Astrocyte (in vitro differentiated cells and primary cell): ENCODE results near the gene PLA2G4A. TPM values are rescaled to one million over a fixed set of nuclear protein-coding genes. Genes with fewer than 3 reads are reported as not detected.

Source experiments
- DNase-seq: peaks from one replicate; pipeline ENCODE4 v3.0.0-alpha.2; 2010; ENCODE audit warnings: low read depth
- FAIRE-seq: peaks from 2 replicates; lab custom pipeline; 2011; peaks lifted over from hg19 to GRCh38; lab: Jason Lieb, UNC
- H2AFZ ChIP-seq: 2 replicates; pipeline ENCODE4 v1.6.0; 2012; ENCODE audit warnings: low read depth, low read length, inconsistent platforms
- H3K27ac ChIP-seq: 2 replicates; pipeline ENCODE4 v1.5.1; 2011; ENCODE audit warnings: low read depth, low read length, inconsistent platforms
- H3K27me3 ChIP-seq: 2 replicates; pipeline ENCODE4 v1.6.0; 2011; ENCODE audit warnings: low read length, inconsistent platforms; ENCODE audit not compliant: insufficient read depth
- H3K36me3 ChIP-seq: 2 replicates; pipeline ENCODE4 v1.5.1; 2011; ENCODE audit warnings: low read length, inconsistent platforms; ENCODE audit not compliant: insufficient read depth
- H3K4me1 ChIP-seq: 2 replicates; pipeline ENCODE4 v1.5.1; 2011; ENCODE audit warnings: low read length, inconsistent platforms; ENCODE audit not compliant: insufficient read depth
- H3K4me2 ChIP-seq: 2 replicates; pipeline ENCODE4 v1.6.0; 2012; ENCODE audit warnings: low read length, inconsistent platforms
- H3K4me3 ChIP-seq: 2 replicates; pipeline ENCODE4 v1.5.1; 2011; ENCODE audit warnings: low read depth, mild to moderate bottlenecking, low read length, inconsistent platforms; ENCODE audit not compliant: insufficient read depth
- H3K79me2 ChIP-seq: 2 replicates; pipeline ENCODE4 v1.6.0; 2012; ENCODE audit warnings: mild to moderate bottlenecking, low read length, inconsistent platforms; ENCODE audit not compliant: insufficient read depth
- H3K9ac ChIP-seq: 2 replicates; pipeline ENCODE4 v1.6.0; 2012; ENCODE audit warnings: mild to moderate bottlenecking, low read length, inconsistent platforms
- H3K9me3 ChIP-seq: 2 replicates; pipeline ENCODE4 v1.5.1; 2012; ENCODE audit warnings: low read depth, mild to moderate bottlenecking, low read length, inconsistent platforms; ENCODE audit not compliant: insufficient read depth
- H4K20me1 ChIP-seq: 2 replicates; pipeline ENCODE4 v1.6.0; 2012; ENCODE audit warnings: low read length, inconsistent platforms; ENCODE audit not compliant: insufficient read depth
- H3K27ac Mint-ChIP-seq: one replicate; pipeline ENCODE4 v1.8.0; 2021; ENCODE audit warnings: mild to moderate bottlenecking, mixed read lengths; ENCODE audit not compliant: unreplicated experiment
- H3K27me3 Mint-ChIP-seq: one replicate; pipeline ENCODE4 v1.8.0; 2021; ENCODE audit warnings: low read depth, mixed read lengths; ENCODE audit not compliant: unreplicated experiment
- H3K36me3 Mint-ChIP-seq: one replicate; pipeline ENCODE4 v1.8.0; 2021; ENCODE audit warnings: low read depth, mixed read lengths; ENCODE audit not compliant: unreplicated experiment
- H3K4me1 Mint-ChIP-seq: one replicate; pipeline ENCODE4 v1.8.0; 2021; ENCODE audit warnings: low read depth, mixed read lengths; ENCODE audit not compliant: unreplicated experiment
- H3K4me3 Mint-ChIP-seq: one replicate; pipeline ENCODE4 v1.8.0; 2021; ENCODE audit warnings: mild to moderate bottlenecking, moderate library complexity, mixed read lengths; ENCODE audit not compliant: unreplicated experiment
- H3K9me3 Mint-ChIP-seq: one replicate; pipeline ENCODE4 v1.8.0; 2021; ENCODE audit warnings: mild to moderate bottlenecking, mixed read lengths; ENCODE audit not compliant: unreplicated experiment
- CTCF ChIP-seq: IDR thresholded peaks from 2 replicates; pipeline ENCODE4 v1.5.1; 2011; ENCODE audit warnings: low read depth, mild to moderate bottlenecking, inconsistent platforms, low read length, moderate library complexity; ENCODE audit not compliant: insufficient read depth
- EZH2 ChIP-seq: IDR thresholded peaks from 2 replicates; pipeline ENCODE4 v1.6.1; 2012; ENCODE audit warnings: mild to moderate bottlenecking, low read length, inconsistent platforms; ENCODE audit not compliant: insufficient read depth
- total RNA-seq: library from RNA; stranded (reverse); gene quantifications from 2 replicates; pipeline ENCODE4 v1.2.1, GENCODE V29; 2021

PLA2G4A gene
- total RNA-seq, 1 donor from 2014 or later = 1.4 TPM

DNA sequence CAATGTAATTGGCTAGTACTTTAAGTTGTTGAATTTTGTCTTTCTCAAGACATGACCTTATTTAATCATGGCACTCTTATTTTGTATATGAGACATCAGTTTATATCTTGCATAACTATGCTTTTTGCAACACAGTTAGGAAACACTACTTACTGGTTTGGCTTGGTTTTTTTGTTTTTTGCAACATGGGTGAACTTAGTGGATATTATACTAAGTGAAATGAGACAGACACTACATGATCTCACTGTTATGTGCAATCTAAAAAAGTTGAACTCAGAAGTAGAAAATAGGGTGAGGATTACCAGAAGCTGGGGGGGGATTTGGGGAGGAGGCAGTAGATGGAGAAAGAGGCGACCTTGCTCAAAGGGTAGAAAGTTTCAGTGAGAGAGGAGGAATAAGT is 132.1 kb downstream of the PLA2G4A start:
- Mint-ChIP-seq H3K9me3 (no peaks in the 10 kb centered on the region), H3K27ac (no peak overlapping the region), H3K27me3 (no peaks in the 10 kb centered on the region), H3K4me3 (no peak overlapping the region), H3K36me3 (no peaks in the 10 kb centered on the region), H3K4me1 (no peaks in the 10 kb centered on the region)
- no peak overlapping the region for H2AFZ ChIP-seq
- no peak for DNase-seq
- H3K27ac ChIP-seq = no peak overlapping the region
- no peaks in the 10 kb centered on the region for H4K20me1 ChIP-seq
- TF ChIP-seq EZH2 (no peak), CTCF (no peak)
- no peak overlapping the region for H3K4me3 ChIP-seq
- no peak for FAIRE-seq
- H3K79me2 ChIP-seq = no peaks in the 10 kb centered on the region
- H3K9ac ChIP-seq = no peak overlapping the region
- H3K9me3 ChIP-seq = no peaks in the 10 kb centered on the region
- H3K27me3 ChIP-seq = no peaks in the 10 kb centered on the region
- no peak overlapping the region for H3K4me2 ChIP-seq
- no peaks in the 10 kb centered on the region for H3K4me1 ChIP-seq
- H3K36me3 ChIP-seq = no peaks in the 10 kb centered on the region

- no peaks in the 10 kb centered on the region for H3K4me1 Mint-ChIP-seq
- no peak overlapping the region for H3K4me3 Mint-ChIP-seq
- H3K4me1 ChIP-seq = peaks cover 12% of the 10 kb centered on the region
- H3K4me2 ChIP-seq = no peak overlapping the region
- no peak overlapping the region for H3K9ac ChIP-seq
- DNase-seq = no peak
- H3K9me3 ChIP-seq = no peaks in the 10 kb centered on the region
- H3K79me2 ChIP-seq = no peaks in the 10 kb centered on the region
- H3K27ac ChIP-seq = no peak overlapping the region
- FAIRE-seq = no peak
- no peaks in the 10 kb centered on the region for H3K27me3 ChIP-seq
- H3K27ac Mint-ChIP-seq = no peak overlapping the region
- no peaks in the 10 kb centered on the region for H3K36me3 Mint-ChIP-seq
- no peaks in the 10 kb centered on the region for H4K20me1 ChIP-seq
- TF ChIP-seq EZH2 = no peak
- TF ChIP-seq CTCF = no peak
- H3K4me3 ChIP-seq = no peak overlapping the region
- no peaks in the 10 kb centered on the region for H3K27me3 Mint-ChIP-seq
- no peaks in the 10 kb centered on the region for H3K9me3 Mint-ChIP-seq
- no peaks in the 10 kb centered on the region for H3K36me3 ChIP-seq
- H2AFZ ChIP-seq = no peak overlapping the region
These were observed 137.1 kb downstream of the PLA2G4A start for GRCh38 chr1:186965847-186966246.

DNA sequence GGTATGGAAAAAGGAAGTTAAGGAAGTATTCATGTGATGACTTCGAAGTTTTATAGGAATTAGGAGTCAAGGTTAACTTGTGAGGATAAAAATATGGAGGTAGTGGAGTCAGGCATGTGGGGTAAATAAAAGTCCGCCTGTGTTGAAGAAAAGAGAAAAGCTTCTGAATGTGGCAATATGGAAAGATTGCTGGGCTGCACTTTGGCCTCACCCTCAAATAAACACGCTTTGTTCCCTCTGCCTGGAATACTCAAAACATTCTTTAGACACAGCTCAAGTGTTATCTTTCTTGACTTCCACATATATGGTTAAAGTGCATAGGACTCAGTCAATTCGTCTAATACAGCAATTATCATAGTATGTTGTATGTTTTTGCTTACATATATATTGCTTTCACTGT is 137.7 kb downstream of the PLA2G4A start:
- H3K4me1 Mint-ChIP-seq = no peaks in the 10 kb centered on the region
- Histone ChIP-seq H3K4me1 (peaks cover 12% of the 10 kb centered on the region), H2AFZ (no peak overlapping the region), H3K79me2 (no peaks in the 10 kb centered on the region), H3K36me3 (no peaks in the 10 kb centered on the region), H3K27ac (no peak overlapping the region), H3K4me2 (no peak overlapping the region), H3K9ac (no peak overlapping the region), H3K27me3 (no peaks in the 10 kb centered on the region), H4K20me1 (no peaks in the 10 kb centered on the region), H3K4me3 (no peak overlapping the region), H3K9me3 (no peaks in the 10 kb centered on the region)
- no peaks in the 10 kb centered on the region for H3K36me3 Mint-ChIP-seq
- no peak overlapping the region for H3K27ac Mint-ChIP-seq
- FAIRE-seq = no peak
- no peaks in the 10 kb centered on the region for H3K9me3 Mint-ChIP-seq
- TF ChIP-seq CTCF = no peak
- TF ChIP-seq EZH2 = no peak
- no peak overlapping the region for H3K4me3 Mint-ChIP-seq
- no peaks in the 10 kb centered on the region for H3K27me3 Mint-ChIP-seq
- DNase-seq = no peak
